OCI-LY3 (cell line): ENCODE results near the gene ETNK2.

Experiments
- CTCF ChIP-seq: fragments of 200-600, 300-600 bp; sonication (generic); IDR thresholded peaks from 2 replicates; pipeline ENCODE4 v1.5.1; 2014; ENCODE audit warnings: antibody characterized with exemption, low read length, low read depth
- EZH2phosphoT487 ChIP-seq: fragments of 200-600 bp; shearing (Covaris generic); IDR thresholded peaks from 2 replicates; pipeline ENCODE4 v1.6.1; 2018; ENCODE audit warnings: antibody characterized with exemption, mixed run types, low read depth

GRCh38 chr1:204081791-204082513 lies 69.9 kb downstream of the ETNK2 start:
- TF ChIP-seq CTCF = no peak
- TF ChIP-seq EZH2phosphoT487 = no peak
